ENCODE results near the gene MORN5.

The MORN5 gene

GRCh38 chr9:122125158-122125508, 34.6 kb upstream of the MORN5 start:
- DNase-seq = peak; percentile 50

GRCh38 chr9:122125509-122126330, 34.0 kb upstream of the MORN5 start:
- DNase-seq = no peak

- no peak for DNase-seq
Observed at GRCh38 chr9:122126331-122127261, 33.1 kb upstream of the MORN5 start.

GRCh38 chr9:122127396-122127798, 32.3 kb upstream of the MORN5 start:
- no peak for DNase-seq

- no peak for DNase-seq
Observed at GRCh38 chr9:122128007-122128968, 31.4 kb upstream of the MORN5 start.

- no peak for DNase-seq
Observed at GRCh38 chr9:122128969-122129343, 30.8 kb upstream of the MORN5 start.

GRCh38 chr9:122129969-122130368, 29.7 kb upstream of the MORN5 start:
- DNase-seq = no peak

GRCh38 chr9:122130837-122131236, 28.9 kb upstream of the MORN5 start:
- DNase-seq = no peak

- DNase-seq = no peak
Observed at GRCh38 chr9:122131401-122132001, 28.2 kb upstream of the MORN5 start.

- no peak for DNase-seq
Observed at GRCh38 chr9:122132539-122132938, 27.2 kb upstream of the MORN5 start.

- no peak for DNase-seq
Observed at GRCh38 chr9:122133263-122133983, 26.3 kb upstream of the MORN5 start.

- DNase-seq = no peak
Observed at GRCh38 chr9:122133984-122134535, 25.6 kb upstream of the MORN5 start.

- DNase-seq = no peak
Observed at GRCh38 chr9:122134822-122135528, 24.7 kb upstream of the MORN5 start.

GRCh38 chr9:122135529-122135859, 24.2 kb upstream of the MORN5 start:
- DNase-seq = no peak

GRCh38 chr9:122138560-122139268, 21.0 kb upstream of the MORN5 start:
- no peak for DNase-seq

GRCh38 chr9:122140368-122141193, 19.1 kb upstream of the MORN5 start:
- DNase-seq = no peak

GRCh38 chr9:122141671-122142070, 18.0 kb upstream of the MORN5 start:
- no peak for DNase-seq

GRCh38 chr9:122143296-122143695, 16.4 kb upstream of the MORN5 start:
- no peak for DNase-seq

- DNase-seq = no peak
Observed at GRCh38 chr9:122143876-122144405, 15.8 kb upstream of the MORN5 start.

Data from NCI-H1694 (cell line).